Measurements from ENCODE around the gene SH2D2A. TPM values are rescaled to one million over a fixed set of nuclear protein-coding genes. Genes with fewer than 3 reads are reported as not detected.

Gene SH2D2A
- total and polyA plus RNA-seq, 9 of the 15 experiments (the other 6 are each of a cell fraction or from before 2014, with no cell fraction given), result 0.89 to 33.6 (median 6.9) TPM

DNA sequence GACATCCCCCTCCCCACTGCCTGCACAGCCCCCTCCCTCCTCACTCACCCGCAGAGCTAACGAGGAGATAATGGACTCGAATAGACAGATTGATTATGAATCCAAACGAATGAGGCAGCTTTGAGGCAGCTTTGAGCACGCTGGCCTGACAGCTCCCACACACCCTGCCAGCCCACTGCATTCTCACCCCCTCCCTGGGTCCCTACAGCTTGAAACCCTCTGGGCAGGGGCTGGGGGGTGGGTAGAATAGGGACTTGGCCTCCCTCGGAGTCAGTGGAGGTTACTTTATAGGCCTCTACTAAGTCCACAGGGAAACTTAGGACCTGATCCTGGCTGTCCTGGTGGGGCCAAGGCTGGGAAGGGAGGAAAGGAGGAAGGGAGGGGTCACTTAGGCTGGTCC lies 45.9 kb upstream of the SH2D2A start:
- peak in 1 of 4 experiments; percentile 40 for DNase-seq (ENCODE audit: extremely low read depth in 1 of 4, low spot score in 3 of 4)
- POLR2A ChIA-PET, result interaction anchor here (0.6 to 1.1 kb wide), 4 partner anchors 9 to 142 kb away, joined by 3 to 4 read pairs (median 4); partner anchors contain the start of genes ISG20L2 and METTL25B
- H3K9me3 ChIP-seq (replicated peaks; ENCODE audit: control insufficient read depth, insufficient read depth, low read depth, low read length), result no peaks in the 10 kb centered on the region

More for the DNA sequence above, 45.9 kb upstream of the SH2D2A start:
- H3K4me2 ChIP-seq (ENCODE audit: insufficient read depth, low read length), result peak overlapping the region; percentile 79
- no TSS peak for BruUV-seq (replicated peaks)
- peak overlapping the region; percentile 20 for H3K4me3 ChIP-seq
- H3K9me1 ChIP-seq (ENCODE audit: control insufficient read depth, insufficient read depth, low read length), result no peaks in the 10 kb centered on the region
- H4K20me1 ChIP-seq (replicated peaks; ENCODE audit: control insufficient read depth, insufficient read depth, low read length), result no peaks in the 10 kb centered on the region
- TF ChIP-seq ZNF174 (CRISPR knock-in tag; IDR thresholded peaks at IDR 0.05) (no peak), NR2C2 (CRISPR knock-in tag; IDR thresholded peaks at IDR 0.05) (no peak), NR2C2 (tag; IDR thresholded peaks at IDR 0.05) (0 out of 2 replicates have a peak, but pooled peaks have one; percentile 0), ZSCAN29 (IDR thresholded peaks at IDR 0.05) (no peak)
- TF ChIP-seq, protein P1, sequence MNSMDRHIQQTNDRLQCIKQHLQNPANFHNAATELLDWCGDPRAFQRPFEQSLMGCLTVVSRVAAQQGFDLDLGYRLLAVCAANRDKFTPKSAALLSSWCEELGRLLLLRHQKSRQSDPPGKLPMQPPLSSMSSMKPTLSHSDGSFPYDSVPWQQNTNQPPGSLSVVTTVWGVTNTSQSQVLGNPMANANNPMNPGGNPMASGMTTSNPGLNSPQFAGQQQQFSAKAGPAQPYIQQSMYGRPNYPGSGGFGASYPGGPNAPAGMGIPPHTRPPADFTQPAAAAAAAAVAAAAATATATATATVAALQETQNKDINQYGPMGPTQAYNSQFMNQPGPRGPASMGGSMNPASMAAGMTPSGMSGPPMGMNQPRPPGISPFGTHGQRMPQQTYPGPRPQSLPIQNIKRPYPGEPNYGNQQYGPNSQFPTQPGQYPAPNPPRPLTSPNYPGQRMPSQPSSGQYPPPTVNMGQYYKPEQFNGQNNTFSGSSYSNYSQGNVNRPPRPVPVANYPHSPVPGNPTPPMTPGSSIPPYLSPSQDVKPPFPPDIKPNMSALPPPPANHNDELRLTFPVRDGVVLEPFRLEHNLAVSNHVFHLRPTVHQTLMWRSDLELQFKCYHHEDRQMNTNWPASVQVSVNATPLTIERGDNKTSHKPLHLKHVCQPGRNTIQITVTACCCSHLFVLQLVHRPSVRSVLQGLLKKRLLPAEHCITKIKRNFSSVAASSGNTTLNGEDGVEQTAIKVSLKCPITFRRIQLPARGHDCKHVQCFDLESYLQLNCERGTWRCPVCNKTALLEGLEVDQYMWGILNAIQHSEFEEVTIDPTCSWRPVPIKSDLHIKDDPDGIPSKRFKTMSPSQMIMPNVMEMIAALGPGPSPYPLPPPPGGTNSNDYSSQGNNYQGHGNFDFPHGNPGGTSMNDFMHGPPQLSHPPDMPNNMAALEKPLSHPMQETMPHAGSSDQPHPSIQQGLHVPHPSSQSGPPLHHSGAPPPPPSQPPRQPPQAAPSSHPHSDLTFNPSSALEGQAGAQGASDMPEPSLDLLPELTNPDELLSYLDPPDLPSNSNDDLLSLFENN (IDR thresholded peaks at IDR 0.05; ENCODE audit: low read depth in 2 of 2, low read length in 2 of 2), result no peak
- ATAC-seq (no peak), FAIRE-seq (no peak)
- WGBS (ENCODE audit: insufficient coverage, low coverage, missing lambda C conversion rate), result 2% methylated on average over 6 of the region's 6 CpGs
- peaks cover 85 to 93% of the 10 kb centered on the region in 2 experiments for H3K4me1 ChIP-seq (replicated peaks in 1 of 2; ENCODE audit: control insufficient read depth in 2 of 2, insufficient read depth in 2 of 2, low read length in 2 of 2)
- H3K79me2 ChIP-seq (ENCODE audit: control insufficient read depth, insufficient read depth, low read length), result peaks cover 41% of the 10 kb centered on the region; the same call in 2 of the 3 replicates
- H3K36me3 ChIP-seq (ENCODE audit: control insufficient read depth, insufficient read depth, low read length), result no peaks in the 10 kb centered on the region
- peak overlapping the region; percentile 56 for H2AFZ ChIP-seq (ENCODE audit: low read depth, low read length)
- peak overlapping the region; percentile 61 for H3K27ac ChIP-seq (ENCODE audit: extremely low read depth, low read depth, low read length)
- peak overlapping the region; percentile 36 to 79 for H3K9ac ChIP-seq (ENCODE audit: insufficient read depth in 1 of 2, low read depth in 2 of 2, low read length in 2 of 2)
- H3K27me3 ChIP-seq (ENCODE audit: control insufficient read depth in 2 of 2, insufficient read depth in 2 of 2, low read length in 2 of 2), result no peaks in the 10 kb centered on the region
- intact Hi-C loops (cut with micrococcal nuclease), result loop anchor here (5.0 kb wide), 1 partner anchor 175 kb away; no protein-coding TSS in a partner anchor
- CTCF ChIA-PET (ENCODE audit: low intra/inter-chr PET ratio), result no interaction called here
- in situ Hi-C loops (cut with MboI), result loop anchor here (5.0 kb wide), 2 partner anchors 60 to 135 kb away; partner anchors contain the start of genes ISG20L2 and METTL25B

All from K562 (cell line).